K562 (cell line): ENCODE data around the gene METTL2B. TPM values are rescaled to one million over a fixed set of nuclear protein-coding genes. Genes with fewer than 3 reads are reported as not detected.

Source experiments
- BCLAF1 ChIP-seq, 2 experiments: fragments of 450-650 bp in 1 of 2; IDR thresholded peaks; 2 replicates each; pipeline ENCODE4 v1.6.1; 2011 to 2017; ENCODE audit warnings: low read depth in 2 of 2, antibody characterized with exemption in 1 of 2, borderline replicate concordance in 1 of 2, low read length in 1 of 2, mild to moderate bottlenecking in 1 of 2, mixed read lengths in 1 of 2; ENCODE audit not compliant: control insufficient read depth in 1 of 2
- CHD1 ChIP-seq: fragments of 200-600 bp; sonication (generic); IDR thresholded peaks from one replicate; pipeline ENCODE4 v1.6.1; 2012; ENCODE audit warnings: mild to moderate bottlenecking, moderate library complexity, low read length, inconsistent platforms
- CHD2 ChIP-seq: IDR thresholded peaks from 2 replicates; pipeline ENCODE4 v1.6.1; 2011; ENCODE audit warnings: low read depth, low read length
- E2F3 ChIP-seq: fragments of 250-450 bp; sonication (Bioruptor Pico); IDR thresholded peaks from 2 replicates; pipeline ENCODE4 v1.4.0; 2020; ENCODE audit warnings: mild to moderate bottlenecking
- ETS1 ChIP-seq: conservative IDR thresholded peaks from 2 replicates; pipeline ENCODE4 v1.6.1; 2011; ENCODE audit warnings: low read depth, mild to moderate bottlenecking, low read length; ENCODE audit not compliant: control insufficient read depth
- FOSL1 ChIP-seq: fragments of 200-800 bp; sonication (Bioruptor generic); conservative IDR thresholded peaks from 2 replicates; pipeline ENCODE4 v1.6.1; 2016; ENCODE audit warnings: missing genetic modification characterization, missing compliant biosample characterization
- GATAD2A ChIP-seq: fragments of 450-650 bp; IDR thresholded peaks from 2 replicates; pipeline ENCODE4 v1.6.1; 2017
- NFIC ChIP-seq: fragments of 450-650 bp; IDR thresholded peaks from 2 replicates; pipeline ENCODE4 v1.6.1; 2017; ENCODE audit warnings: mild to moderate bottlenecking, inconsistent platforms
- NFYB ChIP-seq: IDR thresholded peaks from 2 replicates; pipeline ENCODE4 v1.6.1; 2011; ENCODE audit warnings: mild to moderate bottlenecking, moderate library complexity; ENCODE audit not compliant: insufficient read length; ENCODE audit errors: extremely low read depth
- PRPF4 ChIP-seq: fragments of 200-400 bp; formaldehyde crosslinking; IDR thresholded peaks from one replicate; pipeline ENCODE4 v1.6.1; 2017; ENCODE audit warnings: low read length, low read depth, mild to moderate bottlenecking; ENCODE audit not compliant: insufficient read depth, poor library complexity, severe bottlenecking
- TBP ChIP-seq: optimal IDR thresholded peaks from 2 replicates; pipeline ENCODE3; 2011; ENCODE audit warnings: low read depth, low read length, improper control_type of control experiment
- TFAP4 ChIP-seq: sonication (generic); formaldehyde crosslinking; IDR thresholded peaks from 2 replicates; pipeline ENCODE4 v1.8.0; 2022; ENCODE audit warnings: missing genetic modification reagents, mild to moderate bottlenecking, moderate library complexity, borderline replicate concordance
- ZNF639 ChIP-seq, 2 experiments: fragments of 200-800 bp in 1 of 2; sonication (Bioruptor generic) in 1 of 2; sonication (generic) in 1 of 2; formaldehyde crosslinking in 1 of 2; IDR thresholded peaks in 1 of 2; conservative IDR thresholded peaks in 1 of 2; 2 replicates each; pipeline versions ENCODE4 v1.5.0 to v1.6.1; 2016 to 2020; ENCODE audit warnings: missing compliant biosample characterization in 1 of 2, missing genetic modification characterization in 1 of 2, missing genetic modification reagents in 1 of 2
- ZNF740 ChIP-seq, 3 experiments: fragments of 200-800 bp in 1 of 3; sonication (Bioruptor generic) in 1 of 3; sonication (generic) in 1 of 3; formaldehyde crosslinking in 1 of 3; IDR thresholded peaks; 2 replicates each; pipeline versions ENCODE4 v1.6.1 to v1.8.0; 2016 to 2022; ENCODE audit warnings: mild to moderate bottlenecking in 2 of 3, missing compliant biosample characterization in 2 of 3, missing genetic modification characterization in 2 of 3, missing genetic modification reagents in 1 of 3
- ZSCAN29 ChIP-seq: fragments of 450-650 bp; IDR thresholded peaks from 2 replicates; pipeline ENCODE4 v1.6.1; 2017
- polyA plus RNA-seq, 8 experiments: library from polyadenylated mRNA; depleted of rRNA in 4 of 8; stranded (reverse) in 5 of 8; unstranded in 3 of 8; fragments of >200 nt; fragmentation: Nextera tagmentation in 2 of 8; fragmentation: Illumina TruSeq in 1 of 8; extraction: Ambion mirVana in 2 of 8; extraction: Trizol in 1 of 8; gene quantifications; 2 replicates each; pipeline versions ENCODE4 v1.2.1 to v1.2.3, GENCODE V29; 2011 to 2014; ENCODE audit warnings: inconsistent platforms in 1 of 8, missing spikeins in 1 of 8
- total RNA-seq, 7 experiments: library from RNA; depleted of rRNA in 6 of 7; stranded (reverse); fragments of >200 nt in 6 of 7; fragmentation: Illumina TruSeq in 2 of 7; extraction: Trizol in 2 of 7; gene quantifications; 2 replicates each; pipeline versions ENCODE4 v1.2.1 to v1.2.3, GENCODE V29; 2011 to 2021; ENCODE audit warnings: low replicate concordance in 1 of 7

METTL2B gene
- total and polyA plus RNA-seq, 9 of the 15 experiments (the other 6 are each of a cell fraction or from before 2014, with no cell fraction given) = 35.9 to 95.7 (median 79.2) TPM

- TF ChIP-seq ZNF740 (CRISPR knock-in tag; IDR thresholded peaks at IDR 0.05) (peak; percentile 97), ZNF740 (tag; IDR thresholded peaks at IDR 0.05) (peak in 1 of 2 experiments; percentile 98; a peak in 2 of 4 replicates), ZSCAN29 (peak; percentile 99), PRPF4 (peak; percentile 50), E2F3 (CRISPR knock-in tag) (0 out of 2 replicates have a peak, but pooled peaks have one; percentile 39), CHD1 (peak; percentile 90), BCLAF1 (IDR thresholded peaks at IDR 0.05; ENCODE audit: borderline replicate concordance in 1 of 2, control insufficient read depth in 1 of 2, low read depth in 2 of 2, low read length in 1 of 2) (0 out of 4 replicates have a peak, but pooled peaks of 1 of the 2 experiments have one; percentile 20), CHD2 (peak; percentile 80), TBP (peak; percentile 47), NFYB (peak; percentile 9), TFAP4 (CRISPR knock-in tag) (peak; percentile 49), FOSL1 (tag) (peak; percentile 22; the same call in 1 of the 2 replicates), ETS1 (peak; percentile 38; the same call in 1 of the 2 replicates), ZNF639 (CRISPR knock-in tag; conservative IDR thresholded peaks at IDR 0.05 in 1 of 2, IDR thresholded peaks at IDR 0.05 in 1 of 2) (peak in 1 of 2 experiments; percentile 80; a peak in 2 of 4 replicates), NFIC (peak; percentile 93), GATAD2A (0 out of 2 replicates have a peak, but pooled peaks have one; percentile 58)
Measured at GRCh38 chr7:128531105-128531954, 54.8 kb downstream of the METTL2B start (continued).
